Stimulated activated CD8-positive, alpha-beta memory T cell treated with anti-CD3 and anti-CD28 coated beads, Interleukin-15, amount 100 ng/mL, for 1 hour (primary cell): ENCODE results near the gene C1QTNF3.
"Not testable (repeated sequence)": the region's sequence is repeated elsewhere in the genome, so short reads cannot be mapped to it uniquely, and the experiment has no call there.

ENCODE experiments used
- DNase-seq: peaks from one replicate; pipeline ENCODE4 v3.0.0-alpha.2; 2020; ENCODE audit warnings: low read depth

The C1QTNF3 gene

DNA sequence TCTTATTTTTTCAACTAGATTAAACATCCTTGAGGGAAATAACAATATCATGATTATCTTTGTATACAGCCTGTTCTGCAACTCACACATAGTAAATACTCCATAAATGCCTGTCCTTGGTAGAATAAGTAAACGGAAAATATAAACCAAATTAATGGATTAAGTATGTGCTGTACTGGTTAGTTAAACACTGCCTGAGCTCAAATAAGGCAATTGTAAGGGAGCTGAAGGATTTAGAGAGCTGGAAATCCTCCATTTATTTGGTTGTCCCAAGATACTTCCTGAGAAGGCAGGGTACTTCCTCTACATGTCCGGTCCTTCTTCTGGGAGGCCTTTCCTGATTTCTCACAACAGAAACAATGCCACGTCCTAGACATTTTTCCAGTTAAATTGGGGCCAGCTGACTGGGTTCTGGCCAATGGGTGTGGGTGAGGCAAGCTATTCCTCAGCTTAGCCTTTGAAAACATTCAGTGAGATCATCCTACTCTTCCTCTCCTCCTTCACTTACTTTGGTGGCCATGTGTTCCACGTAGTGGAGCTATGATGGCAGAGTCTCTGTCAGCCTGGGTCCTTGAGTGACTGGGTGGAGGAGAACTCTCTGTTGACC, 8.5 kb upstream of the C1QTNF3 start:
- DNase-seq: no peak

GRCh38 chr5:34047774-34048572, 5.0 kb upstream of the C1QTNF3 start:
- no peak for DNase-seq

- no peak for DNase-seq
Measured at GRCh38 chr5:34047143-34047542, 4.1 kb upstream of the C1QTNF3 start.

- DNase-seq: no peak
Measured at GRCh38 chr5:34045996-34046395, 3.0 kb upstream of the C1QTNF3 start.

- DNase-seq: no peak
Measured at GRCh38 chr5:34045023-34045422, 2.0 kb upstream of the C1QTNF3 start.

GRCh38 chr5:34042321-34042720, 692 bp downstream of the C1QTNF3 start:
- DNase-seq: no peak

- DNase-seq: no peak
Measured at GRCh38 chr5:34041247-34041972, 1.6 kb downstream of the C1QTNF3 start.

GRCh38 chr5:34040472-34040871, 2.5 kb downstream of the C1QTNF3 start:
- no peak for DNase-seq

- no peak for DNase-seq
Measured at GRCh38 chr5:34039398-34040157, 3.4 kb downstream of the C1QTNF3 start.

- DNase-seq: no peak
Measured at GRCh38 chr5:34038838-34039237, 4.2 kb downstream of the C1QTNF3 start.

GRCh38 chr5:34038390-34038789, 4.6 kb downstream of the C1QTNF3 start:
- DNase-seq: no peak

DNA sequence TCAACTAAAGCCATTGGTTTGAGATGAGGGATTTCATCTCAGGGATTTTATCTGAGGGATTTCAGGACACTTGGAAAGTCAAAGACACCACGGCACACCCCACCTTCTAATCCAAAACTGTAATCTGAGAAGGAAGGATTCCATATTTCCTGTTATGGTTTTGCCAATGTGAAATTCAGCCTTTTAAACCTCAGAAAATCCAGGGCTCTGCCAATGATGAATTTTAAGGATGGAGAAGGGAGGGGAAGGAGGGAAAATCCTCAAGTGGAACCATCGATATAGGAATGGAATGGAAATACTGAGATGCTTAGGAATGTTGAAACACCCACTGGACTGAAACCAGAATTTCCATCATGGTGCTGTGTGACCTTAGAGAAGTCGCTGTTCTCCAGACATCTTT, 5.3 kb downstream of the C1QTNF3 start:
- no peak for DNase-seq

- no peak for DNase-seq
Measured at GRCh38 chr5:34035756-34036155, 7.3 kb downstream of the C1QTNF3 start.

GRCh38 chr5:34034534-34035327, 8.3 kb downstream of the C1QTNF3 start:
- DNase-seq: no peak

GRCh38 chr5:34031966-34032365, 11.0 kb downstream of the C1QTNF3 start:
- no peak for DNase-seq

DNA sequence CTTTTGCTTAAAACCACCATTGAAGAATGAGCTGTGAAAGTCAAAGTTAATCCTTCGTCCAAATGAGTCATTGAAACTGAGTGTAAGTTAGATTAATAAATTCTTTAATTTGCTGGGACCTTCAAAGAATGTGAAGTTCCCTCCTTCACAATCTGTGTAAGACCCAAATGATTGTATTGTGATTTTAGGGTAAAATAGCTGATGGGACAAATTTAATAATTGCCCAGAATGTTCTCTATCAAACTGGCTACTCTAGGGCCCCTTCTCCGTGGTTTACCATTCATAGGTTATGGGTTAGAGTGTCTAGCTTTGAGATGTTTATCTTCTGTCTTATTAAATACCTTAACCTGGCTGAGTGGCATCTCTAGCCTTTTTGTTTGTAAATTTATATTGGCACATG, 11.9 kb downstream of the C1QTNF3 start:
- DNase-seq: no peak

- DNase-seq: not testable (repeated sequence)
Measured at GRCh38 chr5:34030585-34030984, 12.4 kb downstream of the C1QTNF3 start.

GRCh38 chr5:34030048-34030447, 13.0 kb downstream of the C1QTNF3 start:
- DNase-seq: no peak

GRCh38 chr5:34028349-34028748, 14.7 kb downstream of the C1QTNF3 start:
- no peak for DNase-seq

DNA sequence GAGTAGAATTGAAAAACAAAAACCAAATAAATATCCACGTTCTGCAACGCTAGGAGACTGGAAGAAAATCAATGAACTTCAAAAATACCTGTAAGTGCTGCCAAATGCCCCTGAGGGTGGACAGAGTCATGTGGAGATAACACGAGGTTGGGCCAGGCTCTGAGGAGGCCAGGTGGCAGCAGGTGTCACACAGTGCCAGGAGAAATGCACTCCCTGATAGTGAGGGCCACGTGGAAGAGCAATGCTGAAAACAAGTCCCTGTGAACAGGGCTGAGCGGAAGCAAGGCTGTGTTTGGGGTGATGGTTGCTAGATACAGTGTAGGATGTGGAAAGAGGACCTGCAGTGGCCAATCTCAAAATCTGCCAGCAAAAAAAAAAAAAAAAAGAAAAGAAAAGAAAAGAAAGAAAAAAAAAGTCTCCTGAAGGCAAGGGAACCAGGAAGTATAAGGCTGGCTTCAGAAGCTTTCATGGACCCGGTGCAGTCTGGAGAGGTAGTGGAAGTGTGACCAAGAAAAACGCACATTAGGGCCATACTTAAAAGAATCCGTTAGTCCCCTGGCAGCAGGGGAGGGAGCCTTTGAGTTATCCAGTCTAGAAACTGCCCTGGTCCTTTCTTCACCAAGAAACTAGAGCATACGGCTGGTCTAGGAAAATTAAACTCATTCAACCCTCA, 16.8 kb downstream of the C1QTNF3 start:
- no peak for DNase-seq

DNA sequence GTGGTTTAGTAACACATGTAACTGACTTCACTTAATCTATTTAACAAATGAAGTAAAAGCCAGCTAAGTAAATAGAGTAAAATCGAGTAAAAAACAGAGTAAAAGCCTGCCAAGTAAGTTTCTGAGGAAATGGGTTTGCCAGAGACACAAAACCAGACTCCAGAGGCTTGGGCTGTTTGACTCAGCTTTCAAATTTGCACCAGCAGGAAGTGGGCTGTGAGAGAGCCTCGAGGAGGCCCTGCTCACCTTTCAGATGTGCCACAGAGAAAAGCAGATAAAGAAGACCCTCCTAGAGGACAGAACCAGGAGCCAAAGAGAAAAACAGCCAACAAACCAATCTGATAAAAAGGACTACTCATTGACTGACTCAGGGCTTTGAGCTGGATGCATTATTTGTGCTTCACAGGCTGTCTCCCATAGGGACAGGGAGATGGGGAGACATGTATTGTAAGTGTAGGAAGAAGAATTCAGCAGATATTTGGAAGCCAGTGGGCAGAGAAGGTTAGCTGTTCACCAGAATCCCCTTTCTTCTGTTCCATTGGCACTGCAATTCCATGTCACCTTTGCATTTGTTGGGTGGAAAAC, 20.8 kb downstream of the C1QTNF3 start:
- no peak for DNase-seq
